Peyer's patch (tissue), 4 donors: Measurements from ENCODE around the gene NOVA1.

ENCODE experiments used
- POLR2A ChIP-seq, 2 donors: fragments of 450-650 bp; IDR thresholded peaks; one replicate each; pipeline ENCODE4 v1.5.1; 2017; ENCODE audit warnings: antibody characterized with exemption in 2 of 2, mild to moderate bottlenecking in 2 of 2, moderate library complexity in 2 of 2
- TF ChIP-seq, protein P1 (sequence below), 6 experiments: fragments of 450-650 bp in 4 of 6; fragments of 200-600 bp in 2 of 6; sonication (generic) in 1 of 6; IDR thresholded peaks; one replicate each; pipeline ENCODE4 v1.5.1; 2017 to 2019; ENCODE audit warnings: antibody characterized with exemption in 6 of 6, mild to moderate bottlenecking in 3 of 6, moderate library complexity in 1 of 6

DNA sequence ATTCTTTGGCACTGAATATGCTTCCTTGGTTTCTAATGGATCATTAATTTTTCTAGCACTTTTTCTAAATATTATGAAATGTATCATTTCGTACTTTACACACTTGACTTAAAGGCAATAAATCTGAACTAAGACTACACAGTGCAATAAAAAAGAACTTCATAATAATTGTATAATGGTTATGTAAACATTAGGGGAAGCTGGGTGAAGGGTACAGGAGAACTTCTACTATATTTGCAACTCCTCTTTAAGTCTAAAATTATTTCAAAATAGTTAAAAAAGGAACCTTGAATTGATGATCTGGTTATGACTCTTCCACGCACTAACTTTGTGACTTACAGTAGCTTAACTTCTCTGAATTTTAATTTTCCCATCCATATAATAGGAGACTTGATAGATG is 5.1 kb upstream of the NOVA1 start:
- no peak for TF ChIP-seq POLR2A (IDR thresholded peaks at IDR 0.05)
- TF ChIP-seq, protein P1, sequence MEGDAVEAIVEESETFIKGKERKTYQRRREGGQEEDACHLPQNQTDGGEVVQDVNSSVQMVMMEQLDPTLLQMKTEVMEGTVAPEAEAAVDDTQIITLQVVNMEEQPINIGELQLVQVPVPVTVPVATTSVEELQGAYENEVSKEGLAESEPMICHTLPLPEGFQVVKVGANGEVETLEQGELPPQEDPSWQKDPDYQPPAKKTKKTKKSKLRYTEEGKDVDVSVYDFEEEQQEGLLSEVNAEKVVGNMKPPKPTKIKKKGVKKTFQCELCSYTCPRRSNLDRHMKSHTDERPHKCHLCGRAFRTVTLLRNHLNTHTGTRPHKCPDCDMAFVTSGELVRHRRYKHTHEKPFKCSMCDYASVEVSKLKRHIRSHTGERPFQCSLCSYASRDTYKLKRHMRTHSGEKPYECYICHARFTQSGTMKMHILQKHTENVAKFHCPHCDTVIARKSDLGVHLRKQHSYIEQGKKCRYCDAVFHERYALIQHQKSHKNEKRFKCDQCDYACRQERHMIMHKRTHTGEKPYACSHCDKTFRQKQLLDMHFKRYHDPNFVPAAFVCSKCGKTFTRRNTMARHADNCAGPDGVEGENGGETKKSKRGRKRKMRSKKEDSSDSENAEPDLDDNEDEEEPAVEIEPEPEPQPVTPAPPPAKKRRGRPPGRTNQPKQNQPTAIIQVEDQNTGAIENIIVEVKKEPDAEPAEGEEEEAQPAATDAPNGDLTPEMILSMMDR (IDR thresholded peaks at IDR 0.05), result no peak
